Measurements from ENCODE around the gene WDR59. TPM values are rescaled to one million over a fixed set of nuclear protein-coding genes. Genes with fewer than 3 reads are reported as not detected.

Gene WDR59
- total and polyA plus RNA-seq, 2 donors (not counting 1 experiment from before 2014, with no cell fraction given) = 52.6 to 127 TPM

DNA sequence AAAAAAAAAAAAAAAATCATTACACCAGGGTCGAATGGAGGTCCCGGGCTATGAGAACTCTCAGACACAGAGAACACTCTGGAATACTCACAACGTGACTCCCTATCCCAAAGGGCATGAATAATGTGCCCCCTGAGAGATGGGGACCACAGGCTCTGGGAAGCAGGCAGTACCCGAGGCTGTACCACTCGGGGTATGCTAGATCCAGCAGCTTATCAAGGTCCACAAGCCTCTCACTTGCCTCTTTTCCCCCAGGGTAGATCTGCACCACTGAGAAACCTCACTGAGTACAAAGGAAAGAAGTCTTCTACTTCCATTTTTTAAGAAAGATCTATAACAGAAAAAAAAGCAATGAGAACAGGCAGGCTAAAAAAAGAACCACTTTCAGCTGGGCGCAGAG lies 40.5 kb downstream of the WDR59 start:
- no peak for ATAC-seq (ENCODE audit: low read depth)
- intact Hi-C loops (cut with micrococcal nuclease) = no loop called here
- Mint-ChIP-seq H3K4me1 (no peaks in the 10 kb centered on the region), H3K27me3 (no peaks in the 10 kb centered on the region), H3K27ac (no peak overlapping the region), H3K4me3 (no peak overlapping the region), H3K9me3 (ENCODE audit: insufficient read depth) (no peaks in the 10 kb centered on the region)
- Histone ChIP-seq H3K4me1 (ENCODE audit: control insufficient read depth in 2 of 2, insufficient read depth in 2 of 2, low read length in 2 of 2) (no peaks in the 10 kb centered on the region), H3K9me3 (ENCODE audit: control extremely low read depth in 1 of 3, control insufficient read depth in 2 of 3, insufficient read depth in 1 of 3, low read length in 2 of 3) (no peaks in the 10 kb centered on the region), H4K20me1 (ENCODE audit: control insufficient read depth, insufficient read depth, low read length, poor library complexity, severe bottlenecking) (no peaks in the 10 kb centered on the region), H3K9ac (ENCODE audit: low read length) (no peak overlapping the region), H3K4me3 (ENCODE audit: control extremely low read depth in 1 of 5, extremely low read depth in 1 of 5, insufficient read depth in 1 of 5, low read depth in 2 of 5, low read length in 4 of 5) (no peak overlapping the region), H3K79me2 (ENCODE audit: control insufficient read depth, insufficient read depth, low read length) (no peaks in the 10 kb centered on the region), H3K27ac (ENCODE audit: low read length in 2 of 2) (no peak overlapping the region), H3K27me3 (replicated peaks in 1 of 4; ENCODE audit: control extremely low read depth in 1 of 4, control insufficient read depth in 3 of 4, insufficient read depth in 4 of 4, low read length in 3 of 4) (no peaks in the 10 kb centered on the region), H3K4me2 (replicated peaks; ENCODE audit: low read depth, low read length, poor library complexity, severe bottlenecking) (no peak overlapping the region), H2AFZ (ENCODE audit: insufficient read depth, low read depth, low read length, poor library complexity, severe bottlenecking) (no peak overlapping the region), H3K36me3 (replicated peaks in 1 of 2; ENCODE audit: control extremely low read depth in 1 of 2, control insufficient read depth in 1 of 2, extremely low read depth in 1 of 2, insufficient read depth in 2 of 2, low read length in 1 of 2) (peaks cover 0 to 43% of the 10 kb centered on the region in 2 experiments)
- POLR2A ChIA-PET = no interaction called here
- TF ChIP-seq, protein P1, sequence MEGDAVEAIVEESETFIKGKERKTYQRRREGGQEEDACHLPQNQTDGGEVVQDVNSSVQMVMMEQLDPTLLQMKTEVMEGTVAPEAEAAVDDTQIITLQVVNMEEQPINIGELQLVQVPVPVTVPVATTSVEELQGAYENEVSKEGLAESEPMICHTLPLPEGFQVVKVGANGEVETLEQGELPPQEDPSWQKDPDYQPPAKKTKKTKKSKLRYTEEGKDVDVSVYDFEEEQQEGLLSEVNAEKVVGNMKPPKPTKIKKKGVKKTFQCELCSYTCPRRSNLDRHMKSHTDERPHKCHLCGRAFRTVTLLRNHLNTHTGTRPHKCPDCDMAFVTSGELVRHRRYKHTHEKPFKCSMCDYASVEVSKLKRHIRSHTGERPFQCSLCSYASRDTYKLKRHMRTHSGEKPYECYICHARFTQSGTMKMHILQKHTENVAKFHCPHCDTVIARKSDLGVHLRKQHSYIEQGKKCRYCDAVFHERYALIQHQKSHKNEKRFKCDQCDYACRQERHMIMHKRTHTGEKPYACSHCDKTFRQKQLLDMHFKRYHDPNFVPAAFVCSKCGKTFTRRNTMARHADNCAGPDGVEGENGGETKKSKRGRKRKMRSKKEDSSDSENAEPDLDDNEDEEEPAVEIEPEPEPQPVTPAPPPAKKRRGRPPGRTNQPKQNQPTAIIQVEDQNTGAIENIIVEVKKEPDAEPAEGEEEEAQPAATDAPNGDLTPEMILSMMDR (IDR thresholded peaks at IDR 0.05) = no peak
- no peak for TF ChIP-seq EZH2 (IDR thresholded peaks at IDR 0.05; ENCODE audit: borderline replicate concordance, insufficient read depth, low read depth, low read length, poor library complexity, severe bottlenecking)
- 100% methylated on average over 1 of the region's 6 CpGs for WGBS (ENCODE audit: insufficient coverage)
- CTCF ChIA-PET = no interaction called here
- no peak for DNase-seq

GRCh38 chr16:74942977-74943918 lies 41.7 kb downstream of the WDR59 start:
- no peak overlapping the region for H3K4me2 ChIP-seq (replicated peaks; ENCODE audit: low read depth, low read length, poor library complexity, severe bottlenecking)
- no peak overlapping the region for H2AFZ ChIP-seq (ENCODE audit: insufficient read depth, low read depth, low read length, poor library complexity, severe bottlenecking)
- peaks cover 0 to 41% of the 10 kb centered on the region in 2 experiments for H3K36me3 ChIP-seq (replicated peaks in 1 of 2; ENCODE audit: control extremely low read depth in 1 of 2, control insufficient read depth in 1 of 2, extremely low read depth in 1 of 2, insufficient read depth in 2 of 2, low read length in 1 of 2)
- ATAC-seq (ENCODE audit: low read depth) = no peak
- Mint-ChIP-seq H3K4me3 (no peak overlapping the region), H3K27me3 (no peaks in the 10 kb centered on the region), H3K4me1 (no peaks in the 10 kb centered on the region), H3K27ac (no peak overlapping the region), H3K9me3 (ENCODE audit: insufficient read depth) (no peaks in the 10 kb centered on the region)
- H3K4me3 ChIP-seq (ENCODE audit: control extremely low read depth in 1 of 5, extremely low read depth in 1 of 5, insufficient read depth in 1 of 5, low read depth in 2 of 5, low read length in 4 of 5) = no peak overlapping the region
- intact Hi-C loops (cut with micrococcal nuclease) = no loop called here
- CTCF ChIA-PET = no interaction called here
- no peak overlapping the region for H3K9ac ChIP-seq (ENCODE audit: low read length)
- no peak overlapping the region for H3K27ac ChIP-seq (ENCODE audit: low read length in 2 of 2)
- no peaks in the 10 kb centered on the region for H4K20me1 ChIP-seq (ENCODE audit: control insufficient read depth, insufficient read depth, low read length, poor library complexity, severe bottlenecking)
- DNase-seq = no peak
- no peaks in the 10 kb centered on the region for H3K4me1 ChIP-seq (ENCODE audit: control insufficient read depth in 2 of 2, insufficient read depth in 2 of 2, low read length in 2 of 2)
- no peaks in the 10 kb centered on the region for H3K27me3 ChIP-seq (replicated peaks in 1 of 4; ENCODE audit: control extremely low read depth in 1 of 4, control insufficient read depth in 3 of 4, insufficient read depth in 4 of 4, low read length in 3 of 4)
- POLR2A ChIA-PET = no interaction called here
- TF ChIP-seq, protein P1 (IDR thresholded peaks at IDR 0.05) = no peak
- no peak for TF ChIP-seq EZH2 (IDR thresholded peaks at IDR 0.05; ENCODE audit: borderline replicate concordance, insufficient read depth, low read depth, low read length, poor library complexity, severe bottlenecking)
- no peaks in the 10 kb centered on the region for H3K9me3 ChIP-seq (ENCODE audit: control extremely low read depth in 1 of 3, control insufficient read depth in 2 of 3, insufficient read depth in 1 of 3, low read length in 2 of 3)
- H3K79me2 ChIP-seq (ENCODE audit: control insufficient read depth, insufficient read depth, low read length) = no peaks in the 10 kb centered on the region
- WGBS (ENCODE audit: insufficient coverage) = 100% methylated on average over 3 of the region's 4 CpGs
